Thyroid gland (tissue), 4 donors: ENCODE measurements around the gene PCDHB2. TPM values are rescaled to one million over a fixed set of nuclear protein-coding genes. Genes with fewer than 3 reads are reported as not detected.

Source experiments
- total RNA-seq, 4 donors: library from RNA; depleted of rRNA; stranded (reverse); fragments of >200 nt; gene quantifications; one replicate each; pipeline ENCODE4 v1.2.3, GENCODE V29; 2016

Gene PCDHB2
- total RNA-seq, 4 donors from 2014 or later = 1.2 to 4.2 (median 3.2) TPM

Other genes starting within 250 kb of the PCDHB2 start
- under 1 TPM; 0.17 to 0.54 (median 0.29) TPM for gene PCDHA9, start 246.2 kb upstream of the PCDHB2 start, total RNA-seq
- gene PCDHA10, start 238.7 kb upstream of the PCDHB2 start, total RNA-seq = 10 to 100 TPM in 2 of 4 donors, 1 to 10 TPM in 2; 6.0 to 11.8 (median 9.2) TPM
- gene PCDHA11, start 225.7 kb upstream of the PCDHB2 start, total RNA-seq = 1 to 10 TPM; 1.8 to 4.2 (median 2.1) TPM
- gene PCDHA12, start 219.3 kb upstream of the PCDHB2 start, total RNA-seq = 1 to 10 TPM; 3.3 to 9.6 (median 6.1) TPM
- gene PCDHA13, start 212.5 kb upstream of the PCDHB2 start, total RNA-seq = 1 to 10 TPM; 1.8 to 4.0 (median 3.1) TPM
- 1 to 10 TPM; 3.0 to 6.4 (median 3.5) TPM for gene PCDHAC1, start 168.3 kb upstream of the PCDHB2 start, total RNA-seq
- gene PCDHAC2, start 128.1 kb upstream of the PCDHB2 start, total RNA-seq = 1 to 10 TPM; 2.0 to 5.4 (median 3.4) TPM
- under 1 TPM in 1 of 4 donors, not detected in 3; under 0.01 TPM for gene PCDHB1, start 43.2 kb upstream of the PCDHB2 start, total RNA-seq
- 1 to 10 TPM in 3 of 4 donors, under 1 TPM in 1; 0.81 to 3.0 (median 2.4) TPM for gene PCDHB3, start 5.9 kb downstream of the PCDHB2 start, total RNA-seq
- gene PCDHB4, start 27.2 kb downstream of the PCDHB2 start, total RNA-seq = 1 to 10 TPM; 2.0 to 8.7 (median 3.5) TPM
- gene PCDHB5, start 40.6 kb downstream of the PCDHB2 start, total RNA-seq = 10 to 100 TPM in 2 of 4 donors, 1 to 10 TPM in 2; 7.1 to 21.4 (median 11.1) TPM
- gene PCDHB6, start 55.4 kb downstream of the PCDHB2 start, total RNA-seq = 1 to 10 TPM in 2 of 4 donors, under 1 TPM in 2; 0.13 to 2.4 (median 0.71) TPM
- 1 to 10 TPM in 3 of 4 donors, under 1 TPM in 1; 0.67 to 2.8 (median 2.1) TPM for gene PCDHB7, start 78.0 kb downstream of the PCDHB2 start, total RNA-seq
- gene PCDHB8, start 83.2 kb downstream of the PCDHB2 start, total RNA-seq = 1 to 10 TPM in 3 of 4 donors, under 1 TPM in 1; 0.67 to 2.6 (median 1.8) TPM
- gene PCDHB16, start 87.8 kb downstream of the PCDHB2 start, total RNA-seq = 1 to 10 TPM; 3.5 to 4.8 (median 4.1) TPM
- 1 to 10 TPM; 2.0 to 3.9 (median 3.0) TPM for gene PCDHB9, start 92.5 kb downstream of the PCDHB2 start, total RNA-seq
- 1 to 10 TPM; 1.6 to 3.1 (median 2.4) TPM for gene PCDHB10, start 97.7 kb downstream of the PCDHB2 start, total RNA-seq
- 1 to 10 TPM; 2.0 to 3.4 (median 2.5) TPM for gene PCDHB11, start 105.0 kb downstream of the PCDHB2 start, total RNA-seq
- gene PCDHB12, start 114.1 kb downstream of the PCDHB2 start, total RNA-seq = 1 to 10 TPM; 1.1 to 3.6 (median 2.4) TPM
- gene PCDHB13, start 119.3 kb downstream of the PCDHB2 start, total RNA-seq = 1 to 10 TPM; 4.0 to 7.2 (median 5.2) TPM
- gene PCDHB14, start 128.7 kb downstream of the PCDHB2 start, total RNA-seq = 1 to 10 TPM; 3.5 to 6.5 (median 4.0) TPM
- gene PCDHB15, start 150.8 kb downstream of the PCDHB2 start, total RNA-seq = 1 to 10 TPM; 3.8 to 6.8 (median 5.5) TPM
- 1 to 10 TPM in 2 of 4 donors, not detected in 2; 1.6 to 4.5 TPM for gene SLC25A2, start 209.4 kb downstream of the PCDHB2 start, total RNA-seq
- 10 to 100 TPM; 48.0 to 72.6 (median 60.9) TPM for gene TAF7, start 226.2 kb downstream of the PCDHB2 start, total RNA-seq
- 1 to 10 TPM in 2 of 4 donors, under 1 TPM in 2; 0.40 to 1.3 (median 0.87) TPM for gene PCDHGA1, start 235.9 kb downstream of the PCDHB2 start, total RNA-seq
- 1 to 10 TPM; 4.3 to 6.4 (median 5.6) TPM for gene PCDHGA2, start 244.1 kb downstream of the PCDHB2 start, total RNA-seq
- gene PCDHGA3, start 249.2 kb downstream of the PCDHB2 start, total RNA-seq = 1 to 10 TPM; 3.0 to 4.7 (median 4.1) TPM